HG03108 (cell line): Measurements from ENCODE around the gene PRRG2.

Source experiments
- ATAC-seq: cut with Tn5 transposase; IDR thresholded peaks from one replicate; pipeline ENCODE4 v1.9.1; 2021; ENCODE audit warnings: moderate library complexity; ENCODE audit not compliant: unreplicated experiment

The PRRG2 gene

GRCh38 chr19:49636233-49636932 lies 55.3 kb downstream of the PRRG2 start:
- no peak for ATAC-seq

- ATAC-seq = no peak
Measured at GRCh38 chr19:49637821-49638738, 57.0 kb downstream of the PRRG2 start.

GRCh38 chr19:49639401-49640112 lies 58.4 kb downstream of the PRRG2 start:
- ATAC-seq = no peak

GRCh38 chr19:49640113-49640898 lies 59.2 kb downstream of the PRRG2 start, which contains the start of gene RRAS:
Gene RRAS (minus strand): TSS chr19:49640143. CDS start chr19:49640098, 45 bp downstream.
- peak; percentile 53 for ATAC-seq
